Smooth muscle cell (in vitro differentiated cells): ENCODE data around the gene PRKAG1. TPM values are rescaled to one million over a fixed set of nuclear protein-coding genes. Genes with fewer than 3 reads are reported as not detected.
A peak's percentile ranks its signal among the peaks of the same experiment; 100 is the strongest.

ENCODE experiments used
- DNase-seq: peaks from one replicate; lab custom pipeline; 2025; ENCODE audit not compliant: unreplicated experiment; lab: John Stamatoyannopoulos, UW
- H2AFZ ChIP-seq: fragments of 200-600 bp; sonication (generic); 2 replicates; pipeline ENCODE4 v1.6.0; 2016; ENCODE audit warnings: antibody characterized with exemption, low read depth, mild to moderate bottlenecking
- H3F3A ChIP-seq: fragments of 200-600 bp; sonication (generic); 2 replicates; pipeline ENCODE4 v1.6.0; 2017; ENCODE audit warnings: antibody characterized with exemption, low read depth
- H3K27ac ChIP-seq: fragments of 200-600 bp; sonication (generic); 2 replicates; pipeline ENCODE4 v1.5.1; 2016; ENCODE audit warnings: low read depth, mild to moderate bottlenecking
- H3K27me3 ChIP-seq: fragments of 200-600 bp; sonication (generic); 2 replicates; pipeline ENCODE4 v1.6.1; 2016; ENCODE audit warnings: low read depth, mild to moderate bottlenecking
- H3K36me3 ChIP-seq: fragments of 200-600 bp; sonication (generic); 2 replicates; pipeline ENCODE4 v1.5.1; 2016; ENCODE audit warnings: low read depth
- H3K4me1 ChIP-seq: fragments of 200-600 bp; sonication (generic); 2 replicates; pipeline ENCODE4 v1.5.1; 2016; ENCODE audit warnings: low read depth
- H3K4me2 ChIP-seq: fragments of 200-600 bp; sonication (generic); 2 replicates; pipeline ENCODE4 v1.6.0; 2016; ENCODE audit warnings: mild to moderate bottlenecking
- H3K4me3 ChIP-seq: fragments of 200-600 bp; sonication (generic); 2 replicates; pipeline ENCODE4 v1.5.1; 2016; ENCODE audit warnings: mild to moderate bottlenecking
- H3K79me2 ChIP-seq: fragments of 200-600 bp; sonication (generic); 2 replicates; pipeline ENCODE4 v1.6.0; 2016; ENCODE audit warnings: low read depth, mild to moderate bottlenecking
- H3K9ac ChIP-seq: fragments of 200-600 bp; sonication (generic); 2 replicates; pipeline ENCODE4 v1.6.0; 2016; ENCODE audit warnings: low read depth
- H3K9me3 ChIP-seq: fragments of 200-600 bp; sonication (generic); replicated peaks from 2 replicates; pipeline ENCODE4 v1.5.1; 2016; ENCODE audit warnings: low read depth
- H4K20me1 ChIP-seq: fragments of 200-600 bp; sonication (generic); 2 replicates; pipeline ENCODE4 v1.6.0; 2016; ENCODE audit warnings: low read depth
- WGBS: methylation state at CpG from one replicate; pipeline ENCODE4 v1.1.7; 2016; ENCODE audit warnings: low lambda C conversion rate; 5-methylcytosine and 5-hydroxymethylcytosine counted together
- polyA plus RNA-seq: library from polyadenylated mRNA; unstranded; fragments of >200 nt; fragmentation: Nextera tagmentation; extraction: Ambion mirVana; gene quantifications from 2 replicates; pipeline ENCODE4 v1.2.1, GENCODE V29; 2016
- total RNA-seq: library from RNA; depleted of rRNA; stranded (reverse); fragments of >200 nt; gene quantifications from 2 replicates; pipeline ENCODE4 v1.2.3, GENCODE V29; 2014
- TF ChIP-seq, protein P1 (sequence below): fragments of 200-600 bp; sonication (generic); IDR thresholded peaks from 2 replicates; pipeline ENCODE4 v1.5.1; 2017; ENCODE audit warnings: borderline replicate concordance, mild to moderate bottlenecking, antibody characterized with exemption; ENCODE audit not compliant: insufficient read depth, poor library complexity, severe bottlenecking

The PRKAG1 gene
- total and polyA plus RNA-seq, 2 experiments from 2014 or later: 42.5 to 62.6 TPM

DNA sequence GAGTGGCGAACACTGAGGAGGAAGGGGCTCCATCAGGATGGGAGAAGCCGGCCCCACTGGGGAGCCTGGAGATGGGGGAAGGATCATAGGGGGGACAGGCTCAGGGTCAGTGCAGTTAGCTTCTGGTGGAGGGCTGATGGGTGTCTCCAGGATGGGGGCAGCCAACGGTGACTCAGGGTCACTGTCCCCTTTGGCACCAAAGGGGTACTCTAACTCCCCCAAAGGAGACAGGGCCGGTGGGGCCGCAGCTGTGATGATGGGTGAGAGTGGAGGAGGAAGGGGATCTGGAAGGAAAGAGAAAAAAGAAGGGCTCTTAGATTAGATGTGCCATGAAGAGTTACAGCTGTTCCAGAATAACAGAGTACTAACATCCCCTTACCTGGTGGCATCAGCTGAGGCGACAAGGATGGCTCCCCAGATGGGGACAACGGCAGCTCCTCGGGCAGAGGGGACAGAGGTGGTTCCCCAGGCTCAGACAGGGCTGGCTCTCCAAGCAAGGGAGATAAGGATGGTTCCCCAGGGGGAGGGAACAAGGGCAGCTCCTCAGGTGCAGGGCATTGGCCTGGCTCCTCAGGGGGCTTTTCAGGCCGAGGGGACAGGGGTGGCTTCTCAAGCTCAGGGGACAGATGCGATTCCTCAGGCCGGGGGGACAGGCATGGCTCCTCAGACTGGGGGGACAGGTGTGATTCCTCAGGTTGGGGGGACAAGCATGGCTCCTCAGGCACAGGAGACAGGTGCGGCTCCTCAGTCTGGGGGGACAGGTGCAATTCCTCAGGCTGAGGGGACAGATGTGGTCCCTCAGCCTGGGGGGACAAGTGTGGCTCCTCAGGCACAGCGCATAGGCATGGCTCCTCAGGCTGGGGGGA is 32.2 kb upstream of the PRKAG1 start:
- peaks cover 25% of the 10 kb centered on the region for H3K79me2 ChIP-seq
- peak overlapping the region; percentile 50 for H3K27ac ChIP-seq
- H3K27me3 ChIP-seq: no peaks in the 10 kb centered on the region
- peaks cover 75% of the 10 kb centered on the region for H4K20me1 ChIP-seq
- H3K4me1 ChIP-seq: peaks cover under 1% of the 10 kb centered on the region
- H3K4me3 ChIP-seq: no peak overlapping the region
- no peak overlapping the region for H3K9ac ChIP-seq
- H3K9me3 ChIP-seq: no peaks in the 10 kb centered on the region
- WGBS: over 99% methylated on average over 11 of the region's 13 CpGs
- TF ChIP-seq, protein P1, sequence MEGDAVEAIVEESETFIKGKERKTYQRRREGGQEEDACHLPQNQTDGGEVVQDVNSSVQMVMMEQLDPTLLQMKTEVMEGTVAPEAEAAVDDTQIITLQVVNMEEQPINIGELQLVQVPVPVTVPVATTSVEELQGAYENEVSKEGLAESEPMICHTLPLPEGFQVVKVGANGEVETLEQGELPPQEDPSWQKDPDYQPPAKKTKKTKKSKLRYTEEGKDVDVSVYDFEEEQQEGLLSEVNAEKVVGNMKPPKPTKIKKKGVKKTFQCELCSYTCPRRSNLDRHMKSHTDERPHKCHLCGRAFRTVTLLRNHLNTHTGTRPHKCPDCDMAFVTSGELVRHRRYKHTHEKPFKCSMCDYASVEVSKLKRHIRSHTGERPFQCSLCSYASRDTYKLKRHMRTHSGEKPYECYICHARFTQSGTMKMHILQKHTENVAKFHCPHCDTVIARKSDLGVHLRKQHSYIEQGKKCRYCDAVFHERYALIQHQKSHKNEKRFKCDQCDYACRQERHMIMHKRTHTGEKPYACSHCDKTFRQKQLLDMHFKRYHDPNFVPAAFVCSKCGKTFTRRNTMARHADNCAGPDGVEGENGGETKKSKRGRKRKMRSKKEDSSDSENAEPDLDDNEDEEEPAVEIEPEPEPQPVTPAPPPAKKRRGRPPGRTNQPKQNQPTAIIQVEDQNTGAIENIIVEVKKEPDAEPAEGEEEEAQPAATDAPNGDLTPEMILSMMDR: no peak
- no peak overlapping the region for H3K4me2 ChIP-seq
- peaks cover 6% of the 10 kb centered on the region for H3K36me3 ChIP-seq
- H2AFZ ChIP-seq: no peak overlapping the region
- peaks cover 5% of the 10 kb centered on the region for H3F3A ChIP-seq
- DNase-seq: no peak

DNA sequence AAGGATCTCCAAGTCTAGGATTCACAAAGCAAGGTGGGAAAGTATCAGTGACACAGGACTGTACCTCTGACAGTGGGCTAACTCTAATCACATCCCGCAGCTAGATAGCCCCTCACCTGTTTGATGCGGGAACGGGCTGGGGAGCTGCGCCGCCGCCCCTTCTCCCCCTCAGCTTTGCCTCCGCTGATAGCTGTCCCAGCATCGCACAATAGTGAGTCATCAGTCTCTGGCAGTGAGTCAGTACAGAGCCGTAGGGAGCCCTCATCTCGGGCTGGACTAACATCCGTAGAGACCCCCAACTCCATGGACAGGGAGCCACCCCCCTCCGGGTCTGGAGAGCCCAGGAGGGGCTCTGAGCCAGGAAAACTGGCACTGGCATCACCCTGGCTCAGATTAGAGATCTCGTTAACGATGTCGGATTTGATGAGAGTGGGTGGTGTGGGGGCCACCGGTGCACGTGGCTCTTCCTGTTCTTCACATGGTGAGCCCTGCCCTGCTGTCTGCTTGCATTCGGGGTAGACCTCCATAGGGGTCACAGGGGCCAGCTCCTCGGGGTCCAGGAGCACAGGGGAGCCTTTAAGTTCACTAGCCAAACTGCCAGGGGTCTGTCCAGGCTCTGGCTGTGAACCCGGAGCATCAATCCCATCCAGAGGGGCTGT is 31.1 kb upstream of the PRKAG1 start:
- no peak overlapping the region for H2AFZ ChIP-seq
- no peak overlapping the region for H3K9ac ChIP-seq
- DNase-seq: no peak
- H3K4me1 ChIP-seq: no peaks in the 10 kb centered on the region
- H3K9me3 ChIP-seq: no peaks in the 10 kb centered on the region
- WGBS: 49% methylated on average over 20 of the region's 20 CpGs
- H4K20me1 ChIP-seq: peaks cover 68% of the 10 kb centered on the region
- peaks cover 14% of the 10 kb centered on the region for H3K79me2 ChIP-seq
- peak overlapping the region; percentile 50 for H3K27ac ChIP-seq
- no peak overlapping the region for H3K4me3 ChIP-seq
- no peaks in the 10 kb centered on the region for H3K27me3 ChIP-seq
- H3F3A ChIP-seq: no peaks in the 10 kb centered on the region
- H3K4me2 ChIP-seq: peak overlapping the region; percentile 16
- TF ChIP-seq, protein P1: no peak
- peaks cover 6% of the 10 kb centered on the region for H3K36me3 ChIP-seq

DNA sequence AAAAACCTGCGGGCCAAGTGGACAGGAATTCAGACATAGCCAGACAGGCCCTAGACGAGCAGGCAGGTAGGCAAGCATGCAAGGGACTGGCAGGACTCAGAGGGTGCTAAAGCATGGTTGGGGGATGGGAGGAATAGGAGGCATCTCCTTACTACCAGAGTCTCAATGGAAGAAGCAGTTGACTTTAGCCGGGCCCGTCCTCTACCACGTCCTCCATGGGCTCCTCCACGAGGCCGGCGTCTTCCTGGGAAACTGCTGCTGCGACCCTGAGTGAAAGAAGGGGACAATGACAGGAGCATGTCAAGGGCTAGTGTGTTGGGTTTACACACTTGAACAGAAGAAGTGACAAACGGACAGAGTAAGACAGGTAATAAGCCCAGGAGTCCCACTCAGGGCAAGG is 30.4 kb upstream of the PRKAG1 start:
- H3K4me2 ChIP-seq: no peak overlapping the region
- peaks cover 6% of the 10 kb centered on the region for H3K36me3 ChIP-seq
- no peaks in the 10 kb centered on the region for H3K27me3 ChIP-seq
- peaks cover 7% of the 10 kb centered on the region for H3K79me2 ChIP-seq
- DNase-seq: no peak
- H3K27ac ChIP-seq: peak overlapping the region; percentile 50
- no peak overlapping the region for H3K9ac ChIP-seq
- WGBS: 96% methylated on average over 10 of the region's 10 CpGs
- H4K20me1 ChIP-seq: peaks cover 67% of the 10 kb centered on the region
- TF ChIP-seq, protein P1: no peak
- H3K4me1 ChIP-seq: no peaks in the 10 kb centered on the region
- H3K9me3 ChIP-seq: no peaks in the 10 kb centered on the region
- no peak overlapping the region for H2AFZ ChIP-seq
- no peaks in the 10 kb centered on the region for H3F3A ChIP-seq
- H3K4me3 ChIP-seq: no peak overlapping the region
